Testis (tissue), 2 donors: ENCODE data around the gene TGFBR3.

Source experiments
- CTCF ChIP-seq, 3 experiments: fragments of 450-650 bp in 2 of 3; fragments of 200-600 bp in 1 of 3; sonication (generic) in 1 of 3; IDR thresholded peaks; one replicate each; pipeline ENCODE4 v1.5.1; 2016 to 2019; ENCODE audit warnings: antibody characterized with exemption in 3 of 3, mild to moderate bottlenecking in 2 of 3, moderate library complexity in 1 of 3
- POLR2A ChIP-seq: fragments of 450-650 bp; IDR thresholded peaks from one replicate; pipeline ENCODE4 v1.6.1; 2017; ENCODE audit warnings: antibody characterized with exemption, mild to moderate bottlenecking, moderate library complexity

DNA sequence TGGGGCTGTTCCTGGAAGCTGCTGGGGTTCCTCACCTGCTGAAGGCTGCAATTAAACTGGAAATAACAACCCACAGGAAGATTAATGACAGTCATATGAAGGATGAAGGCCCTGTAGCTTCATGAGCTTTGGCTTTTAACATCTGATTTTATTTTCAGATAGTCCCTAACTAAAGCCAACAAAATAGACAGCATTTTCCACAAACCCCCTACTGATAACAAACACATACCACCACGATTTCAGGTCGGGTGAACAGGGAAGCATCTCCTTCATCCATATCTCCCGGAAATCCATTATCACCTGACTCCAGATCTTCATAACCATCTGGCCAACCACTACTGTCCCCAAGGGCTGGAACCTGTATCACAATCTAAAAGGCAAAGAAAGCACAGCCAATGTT is 169.6 kb downstream of the TGFBR3 start:
- TF ChIP-seq CTCF (IDR thresholded peaks at IDR 0.05) (no peak), POLR2A (no peak)
